Measurements from ENCODE around the gene RHBG.

RHBG gene

DNA sequence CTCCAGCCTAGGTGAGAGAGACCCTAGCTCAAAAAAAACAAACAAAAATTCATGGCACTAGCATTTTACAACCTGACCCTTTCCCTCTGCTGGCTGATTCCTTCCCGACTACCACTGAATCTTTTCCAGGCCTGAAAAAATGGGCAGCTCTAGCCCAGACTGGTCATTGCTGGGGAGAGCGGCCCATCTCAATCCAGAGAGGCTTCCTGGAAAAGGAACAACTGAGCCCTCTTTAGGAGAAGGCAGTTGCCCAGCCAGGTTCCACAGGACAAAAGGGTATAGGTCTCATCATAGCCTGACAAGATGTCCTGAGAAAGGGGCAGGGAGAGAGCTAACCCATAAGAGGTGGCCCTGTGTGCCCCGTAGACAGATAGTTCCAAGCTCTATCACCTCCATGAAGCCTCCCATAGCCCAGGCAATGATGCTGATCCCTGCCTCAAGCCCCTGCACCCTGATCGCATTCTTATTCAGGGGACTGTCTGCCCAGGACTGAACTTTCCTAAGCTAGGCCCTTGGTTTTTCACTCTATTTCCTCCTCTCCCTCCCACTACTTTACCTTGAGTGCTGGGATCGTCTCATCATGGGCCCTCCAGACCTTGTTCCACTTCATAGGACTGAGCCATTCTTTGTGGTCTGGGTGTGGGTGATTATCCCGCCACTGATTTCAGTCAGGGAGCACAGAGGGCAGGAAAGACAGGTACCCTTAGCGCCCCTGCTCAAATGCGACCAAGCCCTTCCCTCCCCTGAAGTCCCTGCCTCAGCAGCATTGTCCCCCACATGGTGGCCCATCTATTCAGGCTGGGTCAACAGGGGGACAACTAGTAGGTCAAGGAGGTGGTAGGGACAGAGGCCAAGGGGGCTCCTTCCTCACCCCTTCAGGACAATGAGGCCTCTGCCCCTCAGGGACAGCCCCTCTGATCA is 18.2 kb downstream of the RHBG start:
- DNase-seq = no peak

DNA sequence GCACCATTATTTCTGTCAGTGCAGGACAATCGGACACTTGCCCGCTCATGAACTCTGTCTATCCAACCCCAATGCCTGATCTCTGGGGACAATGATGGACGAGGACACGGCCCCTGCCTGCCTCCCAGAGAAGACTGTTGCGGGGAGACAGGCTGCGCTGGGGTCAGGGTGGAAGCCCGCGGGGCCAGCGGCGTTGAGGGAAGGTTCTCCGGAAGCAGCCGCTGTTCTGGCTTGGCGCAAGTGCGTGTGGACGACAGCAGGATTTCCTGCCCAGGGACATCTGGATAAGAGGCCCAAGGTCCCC is 18.8 kb downstream of the RHBG start:
- no peak for DNase-seq

DNA sequence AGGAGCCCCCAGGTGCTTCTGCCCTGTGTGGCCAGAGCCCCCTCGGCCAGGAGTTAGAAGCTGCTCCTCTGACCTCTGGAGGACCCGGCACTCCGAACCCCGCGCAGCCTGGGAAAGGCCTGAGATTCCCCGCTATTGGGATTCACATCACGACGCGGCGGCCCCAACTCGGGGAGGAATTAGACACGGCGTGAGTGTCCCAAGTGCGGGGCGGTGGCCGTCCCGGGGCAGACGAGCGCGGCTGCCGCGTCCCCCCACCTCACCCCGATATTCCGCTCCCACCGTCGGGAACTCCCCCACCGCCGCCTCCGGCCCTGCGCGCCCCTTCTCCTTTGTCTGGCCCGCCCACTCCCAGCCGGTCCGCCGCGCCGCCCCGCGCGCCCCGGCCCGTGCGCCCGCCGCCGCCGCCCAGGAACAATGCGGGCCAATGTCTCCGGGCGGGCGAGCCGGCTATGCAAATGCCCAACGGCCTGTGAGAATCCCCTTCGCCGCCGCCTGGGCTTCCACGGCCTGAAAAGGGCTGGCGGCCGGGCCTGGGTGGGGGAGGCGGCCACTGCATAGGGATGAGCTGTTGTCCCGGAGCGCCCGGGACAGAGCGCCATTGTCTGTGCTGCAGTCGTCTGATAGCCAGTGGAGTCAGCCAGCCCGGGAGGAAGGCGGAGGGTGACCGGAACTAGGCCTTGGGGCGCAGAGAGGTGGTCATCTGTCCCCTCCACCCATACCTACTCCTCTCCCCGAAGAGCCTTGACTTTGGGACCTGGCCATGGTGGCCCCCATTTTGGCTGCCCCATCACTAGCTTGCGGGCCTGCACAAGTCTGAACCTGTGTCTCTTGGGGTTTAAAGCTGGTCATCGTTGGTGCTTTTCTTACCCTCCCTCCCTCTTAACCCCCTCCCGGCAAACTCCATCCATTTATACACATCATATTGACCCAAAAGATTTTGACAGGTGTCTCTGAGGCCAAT is 19.4 kb downstream of the RHBG start:
- DNase-seq = no peak

DNA sequence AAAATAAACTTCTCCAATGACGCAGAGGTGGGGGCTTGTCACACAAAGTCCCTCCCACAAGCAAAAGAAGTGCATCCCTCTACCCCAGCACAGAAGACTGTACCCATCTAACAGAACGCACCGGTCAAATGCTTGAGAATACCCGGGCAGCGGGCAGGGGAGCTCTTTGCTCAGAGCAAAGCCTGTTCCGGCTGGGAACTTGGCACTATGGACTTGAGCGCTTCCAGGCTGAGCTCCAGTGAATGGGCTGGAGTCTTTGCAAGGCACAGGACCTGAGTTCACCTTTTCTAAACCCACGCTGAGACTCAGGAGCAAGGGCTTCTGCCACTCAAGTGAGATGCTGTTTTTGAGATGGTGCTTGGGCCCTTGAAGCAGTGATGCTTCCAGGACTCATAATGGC is 20.3 kb downstream of the RHBG start:
- DNase-seq = no peak

DNA sequence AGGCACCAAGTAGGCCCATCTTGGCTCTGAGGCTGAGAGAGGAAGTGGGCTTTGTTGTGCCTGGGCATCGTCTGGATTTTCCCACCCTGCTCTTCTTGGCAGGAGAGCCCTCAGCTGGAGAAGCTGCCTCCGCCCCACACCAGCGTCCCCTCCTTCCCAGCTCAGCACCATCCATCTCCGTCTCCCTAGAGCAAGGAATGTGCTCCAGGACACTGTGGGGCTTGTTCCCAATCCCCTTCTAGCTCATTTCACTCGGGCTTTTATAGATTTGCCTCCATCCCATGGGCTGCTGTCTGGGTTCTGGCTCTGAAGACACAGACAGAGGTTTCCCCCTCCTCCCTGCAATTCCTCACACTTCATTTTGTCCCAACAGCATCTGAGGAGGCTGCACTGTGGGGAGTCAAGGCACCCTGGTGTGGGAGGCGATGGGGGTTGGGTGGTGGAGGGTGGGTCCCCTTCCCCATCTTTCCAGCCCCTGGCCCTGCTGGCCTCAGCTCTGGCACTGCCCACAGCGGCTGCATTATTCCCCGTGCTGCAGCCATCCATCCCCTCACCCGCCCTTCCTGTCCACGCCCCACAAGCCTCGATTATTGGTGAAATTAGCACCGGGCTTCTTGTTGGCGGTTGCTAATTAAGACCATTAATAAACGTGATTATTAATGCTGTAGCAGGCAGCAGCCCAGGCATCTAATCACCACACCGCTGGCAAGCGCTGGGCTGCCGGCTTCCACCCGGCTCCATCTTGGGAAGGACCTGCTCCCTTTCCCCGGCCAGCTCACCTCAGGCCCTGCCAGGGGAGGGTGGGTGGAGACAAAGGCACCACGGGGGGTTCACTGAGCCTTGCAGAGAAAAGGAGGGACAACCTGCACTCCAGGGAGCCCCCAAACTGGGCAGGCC is 21.7 kb downstream of the RHBG start:
- no peak for DNase-seq

DNA sequence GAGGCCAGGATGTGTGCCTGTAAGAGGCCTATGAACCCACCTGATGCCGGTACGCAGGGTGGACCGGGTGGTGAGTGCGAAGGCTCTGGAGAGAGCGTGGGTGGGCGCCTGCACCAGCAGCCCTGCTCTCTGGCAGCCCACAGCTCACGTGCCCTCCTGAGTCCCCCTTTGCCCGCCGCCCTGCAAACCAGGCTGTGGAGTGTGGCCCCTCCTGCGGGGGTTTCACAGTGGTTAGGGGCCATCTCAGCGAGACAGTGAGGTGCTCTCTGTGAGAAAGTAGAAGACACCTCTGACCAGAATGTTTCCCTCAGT is 22.3 kb downstream of the RHBG start:
- no peak for DNase-seq

DNA sequence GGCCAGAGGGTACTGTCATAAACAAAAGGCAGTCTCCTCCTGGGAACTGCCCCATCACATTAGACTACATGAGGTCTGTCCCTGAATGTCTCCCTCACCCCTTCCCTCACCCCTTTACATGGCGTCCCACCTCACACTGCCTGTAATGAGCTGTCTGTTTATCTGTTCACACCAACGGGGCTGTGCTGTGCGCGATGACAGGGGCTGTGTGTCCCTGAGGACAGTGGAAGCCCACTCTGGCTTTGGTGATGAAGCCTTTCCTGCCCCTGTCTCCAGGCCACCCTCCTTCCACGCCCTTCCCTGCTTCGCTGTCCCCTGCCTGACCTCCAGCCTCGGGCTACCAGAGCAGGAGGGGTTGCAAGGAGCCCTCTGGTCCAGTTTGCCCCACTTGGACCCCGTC is 22.7 kb downstream of the RHBG start:
- no peak for DNase-seq

DNA sequence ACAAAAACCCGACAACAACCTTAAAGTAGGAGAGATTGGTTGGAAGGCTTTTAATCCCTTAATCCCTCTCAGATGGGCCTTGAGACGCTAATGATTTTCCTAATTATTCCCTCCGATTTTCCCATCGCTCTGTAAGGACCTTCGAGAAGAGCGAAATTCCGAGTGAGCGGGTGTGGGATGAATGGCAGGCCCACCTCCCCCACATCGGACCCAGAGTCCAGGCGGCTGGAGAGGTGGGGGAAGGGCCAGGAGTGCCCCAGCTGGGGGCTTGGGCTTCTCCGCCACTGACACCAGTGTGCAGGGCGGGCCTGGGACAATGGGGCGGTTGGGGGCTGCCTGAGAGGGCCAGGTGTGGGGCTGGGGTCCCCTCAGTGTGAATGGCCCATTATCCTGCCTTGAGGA is 23.4 kb downstream of the RHBG start:
- no peak for DNase-seq

DNA sequence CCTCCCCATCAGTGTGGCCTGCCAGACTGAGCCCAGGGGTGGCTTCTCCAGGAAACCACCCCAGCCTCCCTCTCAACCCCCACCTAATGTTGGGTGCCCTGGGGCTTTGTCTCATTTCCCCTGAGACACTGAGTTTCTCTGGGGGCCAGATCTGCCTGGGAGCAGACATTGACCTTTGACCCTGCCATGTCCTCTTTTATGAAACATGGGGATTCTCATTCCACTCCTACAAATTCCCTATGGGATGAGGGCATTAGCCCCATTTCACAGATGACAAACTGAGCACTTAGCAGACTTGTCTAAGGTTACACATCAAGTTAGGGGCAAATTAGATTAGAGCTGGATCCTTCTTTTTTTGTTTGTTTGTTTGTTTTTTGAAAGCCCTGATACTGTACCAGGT is 24.1 kb downstream of the RHBG start:
- no peak for DNase-seq

DNA sequence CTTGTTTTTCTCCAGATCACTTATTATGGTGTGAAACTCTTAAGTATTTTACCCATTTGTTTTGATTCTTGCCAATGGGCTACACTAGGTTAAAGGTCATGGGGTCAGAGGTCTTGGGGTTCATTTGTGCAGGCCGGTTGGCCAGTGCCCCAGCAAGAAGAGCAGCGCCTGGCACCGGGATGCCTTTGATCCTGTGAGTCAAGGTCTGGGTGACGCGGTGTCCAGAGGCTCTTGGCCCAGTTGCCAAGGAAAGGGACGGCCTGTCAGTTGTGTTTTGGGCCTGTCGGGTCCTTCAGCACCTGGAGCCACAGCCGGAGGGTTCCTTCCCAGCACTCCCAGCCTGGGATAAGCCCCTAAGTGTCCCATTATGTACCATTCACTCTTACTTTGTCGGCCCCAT is 25.1 kb downstream of the RHBG start:
- DNase-seq = no peak

DNA sequence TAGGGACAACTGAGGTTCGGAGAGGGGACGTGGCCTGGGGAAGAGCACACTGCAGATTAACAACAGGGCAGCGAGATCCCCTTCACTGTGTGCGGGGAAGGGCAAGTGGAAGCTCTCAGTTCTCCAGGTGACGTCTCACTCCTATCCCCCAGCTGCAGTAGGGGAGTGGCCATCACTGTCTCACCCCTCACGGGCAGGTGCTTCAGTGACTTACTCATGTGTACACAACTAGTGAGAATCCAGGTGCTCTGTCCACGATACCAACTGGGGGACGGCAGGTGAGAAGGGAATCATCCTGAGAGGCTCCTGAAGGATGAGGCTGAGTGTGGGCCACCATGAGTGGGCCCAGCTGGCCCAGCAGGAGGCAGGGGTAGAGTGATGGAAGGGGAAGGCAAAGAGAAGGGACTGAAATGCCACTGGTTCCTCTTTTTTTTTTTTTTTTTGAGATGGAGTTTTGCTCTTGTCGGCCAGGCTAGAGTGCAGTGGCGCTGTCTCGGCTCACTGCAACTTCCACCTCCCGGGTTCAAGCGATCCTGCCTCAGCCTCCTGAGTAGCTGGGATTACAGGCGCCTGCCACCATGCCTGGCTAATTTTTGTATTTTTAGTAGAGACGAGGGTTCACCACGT is 25.9 kb downstream of the RHBG start:
- no peak for DNase-seq

DNA sequence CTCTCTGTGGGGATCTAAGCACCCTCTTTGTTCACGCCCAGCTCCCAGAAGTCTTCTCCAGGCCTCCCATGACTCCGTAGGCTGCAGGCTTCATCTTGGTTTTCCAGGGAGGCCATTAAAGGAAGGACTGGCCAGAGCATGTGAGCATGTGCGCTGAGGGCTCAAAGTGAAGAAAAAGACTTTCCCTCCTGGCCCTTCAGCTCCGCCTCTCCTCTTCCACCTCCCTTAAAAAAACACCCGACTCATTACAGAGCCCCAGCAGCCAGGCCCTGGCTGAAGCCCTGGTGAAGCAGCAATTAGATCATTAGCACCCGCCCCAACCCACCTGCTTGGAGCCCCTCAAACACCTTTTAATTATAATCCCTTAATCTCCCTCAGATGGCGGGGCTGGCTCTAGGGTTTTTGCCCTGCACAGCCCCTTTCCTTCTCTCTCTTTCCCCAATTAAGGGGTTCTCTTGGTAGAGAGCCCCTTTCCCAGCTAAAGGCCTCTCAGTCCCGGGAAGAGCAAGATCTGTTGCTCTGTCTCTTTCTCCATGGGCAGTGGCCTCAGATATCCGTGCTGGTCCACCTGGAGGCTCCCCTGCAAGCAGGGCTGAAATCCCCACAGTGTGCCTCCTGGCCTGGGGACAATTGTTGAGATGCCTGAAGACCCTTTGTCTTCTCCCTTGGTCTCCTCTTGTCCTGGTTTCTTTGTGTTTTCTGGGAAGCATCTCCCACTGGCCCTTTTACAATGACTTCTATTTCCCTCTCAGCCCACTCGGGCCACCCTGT is 30.5 kb downstream of the RHBG start:
- DNase-seq = no peak

DNA sequence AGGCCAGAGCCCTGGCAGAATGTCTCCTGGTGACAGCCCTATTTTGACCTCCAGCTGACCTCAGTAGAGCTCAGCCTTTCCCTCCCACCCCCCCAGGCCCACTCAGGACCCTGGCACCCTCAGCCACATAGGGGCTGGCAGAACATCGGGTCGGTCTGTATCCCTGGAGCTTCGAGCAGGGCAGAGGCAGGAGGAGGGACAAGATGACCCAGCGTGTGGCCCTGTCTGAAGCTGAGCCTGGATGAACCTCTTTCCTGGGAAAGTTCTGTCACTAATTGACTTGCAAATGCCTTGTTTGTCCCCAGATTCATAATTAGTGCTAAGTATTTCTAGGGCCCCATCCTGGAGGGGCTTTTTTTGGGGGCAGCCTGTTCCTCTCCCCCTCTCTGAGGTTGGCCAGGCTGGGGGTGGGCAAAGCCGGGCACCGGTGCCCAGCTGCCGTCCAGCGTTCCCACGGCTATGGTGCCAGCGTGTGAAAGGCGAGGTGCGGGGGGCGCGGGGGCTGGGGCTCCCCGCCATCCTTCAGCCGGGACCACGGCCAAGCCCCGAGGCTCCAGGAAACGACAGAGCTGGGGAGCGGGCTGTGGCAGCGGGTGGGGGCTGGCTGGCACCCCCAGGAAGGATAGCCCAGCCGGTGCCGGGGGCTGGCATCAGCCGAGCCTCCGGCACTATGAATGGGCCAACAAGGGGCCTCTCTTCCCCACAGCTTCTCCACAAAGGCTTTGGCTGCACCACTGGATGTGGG is 31.4 kb downstream of the RHBG start:
- DNase-seq = no peak

DNA sequence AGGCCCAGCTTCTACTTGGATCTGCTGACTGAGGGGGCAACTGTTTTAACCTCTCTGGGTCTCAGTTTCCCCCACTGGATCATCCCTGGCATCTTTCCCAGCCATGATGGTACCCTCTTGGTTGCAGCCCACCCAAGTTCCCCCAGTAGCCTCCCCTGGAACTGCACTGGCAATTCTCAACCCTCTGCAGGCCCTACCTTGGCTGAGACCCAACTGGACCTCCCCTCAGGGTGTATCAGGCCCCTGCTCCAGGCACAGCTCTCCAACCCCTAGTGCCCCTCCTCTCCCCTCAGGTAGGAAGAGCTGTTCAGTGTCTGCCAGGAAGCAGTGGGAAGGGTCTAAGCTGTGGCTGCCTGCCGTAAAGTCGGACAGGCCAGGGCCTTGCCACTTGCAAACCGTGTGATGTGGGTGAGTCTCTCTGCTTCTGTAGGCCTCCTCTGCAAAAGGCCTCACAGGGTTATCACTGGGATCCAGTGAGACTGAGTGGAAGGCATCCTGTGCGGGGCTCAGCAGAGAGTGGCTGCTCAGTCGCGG is 32.1 kb downstream of the RHBG start:
- no peak for DNase-seq

DNA sequence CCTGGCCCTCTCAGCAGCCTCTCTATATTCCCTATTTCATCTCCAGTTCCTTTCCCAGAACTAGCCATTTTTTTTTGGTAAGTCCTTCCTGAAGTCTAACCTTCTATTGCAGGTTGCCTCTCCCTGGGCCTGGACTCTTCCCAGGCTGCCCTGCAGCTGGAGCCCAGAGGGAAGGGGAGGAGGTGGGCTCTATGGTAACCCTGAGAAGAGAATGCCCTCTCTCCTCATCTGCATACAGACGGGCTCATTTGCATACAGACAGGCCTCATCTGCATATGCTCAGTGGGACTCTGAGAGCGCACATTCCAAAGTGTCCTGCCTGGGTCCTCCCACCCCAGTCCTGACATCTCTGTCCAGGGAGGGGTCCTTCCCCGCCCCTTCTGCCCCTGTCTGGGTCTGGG is 32.7 kb downstream of the RHBG start:
- no peak for DNase-seq

DNA sequence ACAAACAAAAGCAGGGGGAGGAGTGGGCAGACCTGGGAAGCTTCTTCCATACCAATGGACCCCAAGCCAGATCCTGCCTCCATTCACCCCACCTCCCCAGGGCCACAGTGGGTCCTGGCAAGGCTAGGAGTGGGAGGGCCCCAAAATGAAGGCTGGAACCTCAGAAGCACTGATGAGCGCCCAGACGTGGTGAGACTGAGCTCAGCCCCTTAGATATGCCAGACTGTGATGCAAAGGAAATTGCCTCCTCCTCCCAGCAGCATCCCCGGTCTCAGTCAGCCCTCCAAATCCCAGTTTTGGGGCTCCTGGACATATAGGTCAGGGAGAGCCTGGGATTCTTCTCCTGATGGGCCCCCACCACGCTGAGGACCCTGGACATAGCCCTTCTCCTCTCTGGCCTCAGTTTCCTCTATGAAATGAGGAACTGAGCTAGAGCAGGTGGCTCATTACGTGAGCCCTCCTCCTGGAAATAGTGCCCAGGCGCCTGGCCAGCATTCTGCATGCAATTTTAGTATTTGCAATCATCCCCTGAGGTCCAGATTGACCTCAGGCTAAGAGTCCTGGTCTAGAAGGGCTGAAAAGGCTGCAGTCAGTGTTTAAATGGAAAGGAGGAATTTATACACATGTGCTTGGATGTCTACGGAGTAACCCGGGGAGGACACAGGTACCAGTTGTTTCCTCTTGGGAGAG is 33.5 kb downstream of the RHBG start:
- no peak for DNase-seq

DNA sequence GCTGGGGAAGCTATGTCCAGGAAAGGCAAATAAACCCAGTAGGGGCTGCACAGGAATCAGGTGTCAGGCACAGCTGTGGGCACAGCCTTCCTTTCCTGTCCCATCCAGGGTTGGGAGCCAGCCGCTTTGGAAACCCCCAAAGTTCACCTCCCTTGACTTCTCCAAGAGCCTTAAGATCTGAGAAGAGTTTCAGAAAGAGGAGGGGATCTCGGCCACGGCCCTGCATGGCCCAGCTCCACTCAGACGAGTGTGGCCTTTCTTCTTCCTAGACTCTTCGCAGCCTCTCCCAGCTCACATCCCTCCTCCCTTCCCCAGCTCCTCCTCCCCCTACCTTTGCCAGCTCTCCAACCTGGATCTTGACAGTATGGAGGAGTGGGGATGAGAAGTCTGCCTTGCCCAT is 36.7 kb downstream of the RHBG start:
- no peak for DNase-seq

DNA sequence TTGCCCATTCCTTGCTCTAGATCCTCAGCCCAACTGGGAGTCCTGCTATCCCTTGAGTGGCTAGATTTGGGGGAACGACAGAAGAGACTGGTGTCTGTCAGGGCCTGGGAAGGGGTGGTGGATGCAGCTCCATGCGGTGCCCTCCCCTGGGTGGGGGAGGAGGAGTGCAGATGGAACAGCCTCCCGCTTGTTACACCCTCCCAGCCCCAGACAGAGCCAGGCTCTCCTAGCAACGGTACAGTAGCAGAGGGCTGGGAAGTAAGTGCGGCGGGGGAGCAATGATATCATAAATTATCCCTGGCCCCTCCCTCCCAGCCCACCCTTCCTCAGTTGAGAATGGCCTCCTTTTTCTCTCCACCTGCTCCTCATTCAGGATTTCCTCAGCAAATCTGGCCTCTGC is 37.2 kb downstream of the RHBG start:
- no peak for DNase-seq

DNA sequence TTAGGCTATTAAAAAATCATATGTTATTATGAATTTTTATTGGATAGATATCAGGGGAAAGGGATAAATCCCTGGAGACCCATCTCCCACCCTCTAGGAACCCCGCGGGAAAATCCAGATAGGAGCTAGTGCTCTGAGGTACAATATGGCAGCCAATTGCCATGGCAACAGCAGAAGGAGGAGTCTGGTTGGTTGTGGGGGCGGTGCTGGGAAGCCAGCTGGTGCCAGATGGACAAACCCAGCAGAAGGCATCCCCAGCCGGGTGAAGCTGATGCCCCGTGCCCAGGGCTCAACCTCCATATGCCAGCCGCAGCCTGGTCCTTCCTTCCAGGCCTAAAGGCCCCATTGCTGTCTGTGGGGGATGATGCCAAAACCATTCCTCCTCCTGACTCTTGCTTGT is 38.3 kb downstream of the RHBG start:
- no peak for DNase-seq

DNA sequence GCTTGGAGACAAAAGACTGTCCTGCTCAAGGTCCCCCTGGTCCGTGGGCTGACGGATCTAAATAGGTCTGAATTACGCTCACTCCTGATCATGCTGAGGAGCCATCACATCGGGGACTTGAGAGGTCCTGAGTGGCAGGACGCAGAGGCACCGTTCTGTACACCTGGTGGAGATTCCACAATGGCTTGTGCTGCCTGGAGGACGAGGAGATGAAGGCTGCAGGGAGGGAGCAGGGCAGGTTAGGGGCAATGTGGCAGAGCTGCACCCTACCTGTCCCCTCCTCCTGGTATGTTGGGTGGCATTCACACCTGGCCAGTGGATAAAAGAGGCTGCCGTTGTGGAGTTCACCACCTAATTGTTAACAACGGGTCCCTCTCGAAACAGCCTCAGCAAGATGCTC is 38.7 kb downstream of the RHBG start:
- no peak for DNase-seq
